Activated CD4-positive, alpha-beta T cell treated with anti-CD3 and anti-CD28 coated beads, Interleukin-2, amount 50 U/mL, for 48 hours (primary cell): ENCODE results near the gene DCAF17.
A peak's percentile ranks its signal among the peaks of the same experiment; 100 is the strongest.
"Not testable (repeated sequence)": the region's sequence is repeated elsewhere in the genome, so short reads cannot be mapped to it uniquely, and the experiment has no call there.

Experiments used
- DNase-seq, 2 experiments: peaks; one replicate each; pipeline ENCODE4 v3.0.0-alpha.2; 2020

The DCAF17 gene

DNA sequence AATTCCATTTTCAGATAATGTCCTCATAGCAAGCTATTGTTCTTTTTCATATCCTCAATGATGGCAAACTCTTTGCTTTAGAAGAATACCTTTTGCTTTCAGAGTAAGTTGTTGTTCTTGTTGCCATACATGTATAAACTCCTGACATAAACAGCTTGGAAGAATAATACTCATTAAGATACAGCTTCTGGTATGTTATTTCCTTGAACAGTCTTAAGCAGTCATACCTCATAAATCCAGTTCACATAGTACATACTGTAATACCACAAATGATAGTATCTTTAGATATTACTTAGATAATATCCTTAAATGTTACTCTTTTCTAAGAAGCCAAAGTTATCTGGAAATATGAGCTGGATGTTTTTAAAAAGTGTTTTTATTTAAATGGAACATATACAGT, 23.4 kb upstream of the DCAF17 start:
- DNase-seq = no peak

DNA sequence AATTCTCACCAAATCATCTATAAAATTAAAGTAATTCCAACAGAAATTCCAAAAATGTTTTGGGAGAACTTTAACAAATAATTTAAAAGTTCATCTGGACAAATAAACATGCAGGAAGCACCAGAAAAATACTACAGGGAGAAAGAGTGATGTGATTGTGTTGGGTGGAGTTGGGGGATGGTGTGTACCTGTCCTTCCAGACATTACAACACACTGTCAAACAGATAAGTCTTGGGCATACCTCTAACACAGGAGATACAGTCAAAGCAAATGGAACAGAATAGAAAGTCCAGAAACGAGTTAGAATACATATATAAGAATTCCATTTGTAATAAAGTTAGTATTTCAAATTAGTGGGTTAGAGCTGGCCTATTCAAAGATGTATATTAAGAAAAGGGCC, 22.8 kb upstream of the DCAF17 start:
- DNase-seq = no peak

DNA sequence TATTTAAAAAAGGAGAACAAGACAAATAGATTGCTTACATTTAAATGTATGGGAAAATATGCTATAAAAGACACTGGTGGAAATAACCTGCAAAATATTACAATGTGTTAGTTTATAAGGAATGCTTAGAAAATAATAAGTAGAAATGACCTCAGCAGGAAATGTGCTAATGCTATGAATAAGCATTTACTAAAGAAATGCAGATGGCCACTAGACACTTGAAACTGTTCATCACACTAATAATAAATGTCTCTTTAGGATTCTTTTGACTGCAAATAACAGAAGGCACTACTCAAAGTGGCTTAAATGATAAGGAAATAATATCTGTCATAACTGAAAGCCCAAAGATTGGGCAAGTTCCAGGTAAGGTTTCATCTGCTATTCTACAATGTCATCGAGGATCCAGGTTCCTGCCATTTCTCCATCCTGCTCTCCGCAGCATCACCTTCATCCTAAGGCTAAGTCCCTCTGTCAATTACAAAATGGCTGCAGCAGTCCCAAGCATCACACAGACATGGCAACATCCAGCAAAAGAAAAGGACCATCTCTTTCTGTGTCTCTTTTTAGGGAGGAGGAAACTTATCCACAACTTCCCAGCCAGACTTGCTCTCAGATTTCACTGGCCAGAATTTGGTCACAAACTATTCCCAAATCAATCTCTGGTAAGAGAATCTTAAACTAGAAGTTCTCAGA, 22.1 kb upstream of the DCAF17 start:
- no peak for DNase-seq

DNA sequence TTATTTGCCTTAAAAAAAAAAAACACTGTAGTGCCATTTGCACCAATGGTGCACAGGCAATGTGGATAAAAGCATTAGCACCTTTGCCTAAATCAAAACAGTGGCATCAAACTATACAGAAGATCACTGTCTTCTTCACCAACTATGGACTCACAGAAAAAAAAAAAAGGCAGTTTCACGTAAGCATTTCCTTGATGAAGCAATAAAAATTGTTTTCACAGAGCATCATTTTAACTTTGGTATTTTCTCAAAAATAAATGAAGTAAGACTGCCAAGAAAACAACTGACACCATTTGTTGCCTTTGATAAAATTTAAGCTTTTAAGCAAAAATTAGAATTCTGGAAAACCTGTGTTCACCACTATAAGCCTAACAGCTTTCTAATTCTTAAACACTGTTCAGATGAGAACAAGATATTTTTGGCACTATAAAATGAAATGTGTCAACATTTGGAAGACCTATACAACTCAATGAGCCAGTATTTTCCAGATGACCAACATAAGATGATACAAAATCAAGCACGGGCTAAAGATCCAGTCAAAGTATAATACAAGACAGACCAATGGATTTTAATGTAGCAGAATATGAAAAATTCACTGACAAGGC, 21.4 kb upstream of the DCAF17 start:
- no peak for DNase-seq

DNA sequence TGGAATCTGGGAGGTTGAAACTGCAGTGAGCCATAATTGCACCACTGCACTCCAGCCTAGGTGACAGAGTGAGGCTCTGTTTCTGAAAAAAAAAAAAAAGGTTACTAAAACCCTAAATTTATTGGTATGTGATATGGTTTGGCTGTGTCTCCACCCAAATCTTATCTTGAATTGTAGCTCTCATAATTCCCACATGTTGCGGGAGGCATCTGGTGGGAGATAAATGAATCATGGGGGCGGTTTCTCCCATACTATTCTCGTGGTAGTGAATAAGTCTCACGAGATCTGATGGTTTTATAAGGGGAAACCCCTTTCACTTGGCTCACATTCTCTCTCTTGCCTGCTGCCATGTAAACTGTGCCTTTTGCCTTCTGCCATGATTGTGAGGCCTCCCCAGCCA, 19.4 kb upstream of the DCAF17 start:
- peak in 1 of 2 experiments; percentile 16 for DNase-seq

DNA sequence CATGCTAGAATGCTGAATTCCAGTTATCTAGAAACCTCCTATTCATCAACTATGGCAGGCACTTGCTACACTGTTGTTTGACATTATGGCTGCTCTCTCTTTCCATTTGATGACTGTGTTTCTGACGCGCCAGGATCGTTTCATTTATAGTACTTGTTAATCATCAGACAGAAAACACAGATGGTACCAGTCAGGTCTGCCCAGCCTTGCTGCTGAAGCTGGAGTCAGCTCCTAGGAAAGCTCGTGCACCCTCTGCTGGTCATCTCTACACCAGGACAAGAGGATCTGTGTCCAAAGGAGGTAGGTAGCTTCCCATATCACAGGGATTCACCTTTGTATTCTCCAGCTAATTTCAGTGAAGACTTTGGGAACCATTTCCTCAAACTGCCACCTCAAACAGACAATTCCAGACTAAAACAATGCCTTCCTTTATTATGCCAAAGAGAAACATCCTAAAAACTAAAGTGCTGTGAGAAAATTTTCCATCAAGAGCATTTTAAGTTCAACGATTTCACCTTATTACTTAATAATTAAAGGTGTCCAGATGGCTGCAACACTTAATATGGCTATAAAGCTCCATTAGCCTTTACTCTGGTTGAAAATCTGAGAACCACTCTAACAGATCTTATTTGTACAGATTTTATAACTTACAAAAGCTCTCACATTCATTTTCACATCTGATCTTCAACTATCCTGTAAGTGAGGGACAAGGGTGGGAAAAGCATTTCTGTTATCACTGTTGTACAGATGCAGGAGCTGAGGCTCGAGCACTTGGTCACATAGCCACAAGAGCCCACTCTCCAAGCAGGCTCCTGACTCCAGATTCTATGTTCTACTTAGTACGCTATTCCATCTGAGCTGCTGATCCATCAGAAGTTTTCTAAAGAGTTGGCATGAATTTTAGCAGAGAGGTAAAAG, 17.8 kb upstream of the DCAF17 start:
- DNase-seq = peak; percentile 86 to 90

DNA sequence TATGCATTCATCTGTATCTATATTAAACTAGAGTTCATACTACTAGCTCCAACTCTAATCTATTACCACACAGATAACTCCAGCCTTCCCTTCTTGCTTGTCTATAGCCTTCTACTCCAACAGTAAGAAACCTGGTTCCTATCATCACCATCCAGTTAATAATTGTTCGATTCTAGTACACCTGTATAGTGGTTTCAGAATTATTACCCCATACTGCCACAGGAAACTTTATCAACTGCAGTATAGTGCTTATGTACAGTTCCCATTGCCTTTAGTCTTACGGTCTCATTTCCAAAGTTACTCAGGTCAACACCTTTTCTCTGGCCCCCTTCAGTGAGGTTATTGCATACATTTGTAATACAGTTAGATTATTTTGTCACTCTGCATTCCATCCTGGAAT, 14.7 kb upstream of the DCAF17 start:
- no peak for DNase-seq

DNA sequence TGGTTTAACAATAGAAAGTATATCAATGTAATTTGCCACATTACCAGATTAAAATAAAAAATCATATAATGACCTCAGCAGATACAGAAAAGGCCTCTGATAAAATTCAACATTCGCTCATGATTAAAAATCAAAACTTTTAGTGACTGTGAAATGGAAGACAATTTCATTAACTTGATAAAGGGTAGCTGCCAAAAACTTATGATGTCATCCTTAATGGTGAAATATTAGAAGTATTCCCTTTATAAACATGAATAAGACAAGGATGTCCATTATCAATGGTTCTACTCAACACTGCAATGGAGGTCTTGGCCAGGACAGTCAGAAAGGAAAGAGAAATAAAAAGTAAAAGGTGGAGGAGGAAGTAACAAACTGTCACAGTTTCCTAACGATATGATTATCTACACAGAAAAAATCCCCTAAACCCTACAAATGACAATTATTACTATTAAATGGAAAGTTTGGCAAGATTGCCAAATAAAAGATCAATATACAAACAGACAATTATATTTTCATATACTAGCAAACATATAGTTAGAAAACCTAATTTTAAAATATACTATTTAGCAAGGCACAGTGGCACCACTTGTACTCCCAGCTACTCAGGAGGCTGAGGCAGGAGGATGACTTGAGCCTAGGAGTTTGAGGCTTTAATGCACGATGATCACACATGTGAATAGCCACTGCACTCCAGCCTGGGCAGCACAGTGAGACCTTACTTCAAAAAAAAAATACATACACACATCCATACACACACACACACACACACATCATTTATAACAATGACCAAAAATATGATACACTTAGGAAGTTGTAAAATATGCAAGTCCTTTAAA, 13.1 kb upstream of the DCAF17 start:
- no peak for DNase-seq

DNA sequence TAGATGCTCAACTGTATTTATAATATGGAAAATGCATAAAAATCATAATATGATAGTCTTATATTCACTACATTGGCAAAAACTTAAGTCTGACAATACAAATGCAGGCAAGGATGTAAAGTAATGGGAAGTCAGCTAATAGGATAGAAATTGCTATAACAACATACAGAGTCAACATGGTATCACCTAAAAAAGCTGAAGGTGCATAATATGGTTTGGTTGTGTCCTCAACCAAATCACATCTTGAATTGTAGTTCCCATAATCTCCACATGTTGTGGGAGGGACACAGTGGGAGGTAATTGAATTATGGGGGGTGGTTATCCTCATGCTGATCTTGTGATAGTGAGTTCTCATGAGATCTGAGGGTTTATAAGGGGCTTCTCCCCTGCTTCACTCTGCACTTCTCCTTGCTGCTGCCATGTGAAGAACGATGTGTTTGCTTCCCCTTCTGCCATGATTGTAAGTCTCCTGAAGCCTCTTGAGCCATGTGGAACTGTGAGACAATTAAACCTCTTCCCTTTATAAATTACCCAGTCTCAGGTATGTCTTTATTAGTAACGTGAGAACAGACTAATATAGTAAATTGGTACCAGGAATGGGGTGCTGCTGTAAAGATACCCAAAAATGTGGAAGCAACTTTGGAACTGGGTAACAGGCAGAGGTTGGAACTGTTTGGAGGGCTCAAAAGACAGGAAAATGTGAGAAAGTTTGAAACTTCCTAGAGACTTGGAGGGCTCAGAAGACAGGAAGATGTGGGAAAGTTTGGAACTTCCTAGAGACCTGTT, 11.1 kb upstream of the DCAF17 start:
- DNase-seq = not testable (repeated sequence)

DNA sequence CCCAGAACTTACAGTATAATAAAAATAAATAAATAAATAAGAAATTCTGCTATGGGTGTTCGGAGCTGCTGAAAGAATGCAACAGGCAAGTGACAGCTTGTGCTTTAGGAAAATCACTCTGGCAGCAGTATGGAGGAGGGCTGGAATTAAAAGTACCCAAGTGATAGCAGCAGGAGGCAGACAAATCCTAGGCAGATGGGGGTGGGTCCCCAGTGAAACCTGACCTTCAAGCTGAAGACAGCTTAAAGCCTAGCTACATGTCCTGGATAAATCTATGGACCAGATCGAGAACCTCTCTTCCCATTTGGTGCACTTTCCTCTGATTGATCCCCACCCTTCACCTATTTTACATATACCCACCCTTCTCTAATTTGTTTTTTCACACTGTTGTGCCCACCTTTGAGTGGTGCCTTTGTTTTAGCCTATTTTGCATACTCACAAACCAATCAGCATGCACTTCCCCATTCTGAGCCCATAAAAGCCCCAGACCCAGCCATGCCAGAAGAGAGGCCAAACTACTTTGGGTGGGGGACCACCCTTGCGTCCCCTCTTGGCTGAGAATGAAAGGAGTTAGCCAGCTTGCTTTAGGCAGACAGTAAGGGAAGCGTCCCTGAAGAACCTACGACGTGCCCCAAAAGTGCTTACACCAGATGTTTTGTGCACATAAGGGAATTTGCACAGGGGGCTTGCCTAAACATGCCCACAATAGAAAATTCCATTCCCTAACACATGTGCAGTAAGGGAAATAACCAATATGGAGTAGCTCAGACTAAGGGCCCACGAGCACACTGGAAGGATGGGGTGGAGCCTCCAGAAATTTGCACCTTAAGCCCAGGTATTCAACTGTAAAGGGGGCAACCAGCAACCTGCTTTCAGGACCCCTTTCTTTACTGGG, 3.3 kb upstream of the DCAF17 start:
- no peak for DNase-seq

DNA sequence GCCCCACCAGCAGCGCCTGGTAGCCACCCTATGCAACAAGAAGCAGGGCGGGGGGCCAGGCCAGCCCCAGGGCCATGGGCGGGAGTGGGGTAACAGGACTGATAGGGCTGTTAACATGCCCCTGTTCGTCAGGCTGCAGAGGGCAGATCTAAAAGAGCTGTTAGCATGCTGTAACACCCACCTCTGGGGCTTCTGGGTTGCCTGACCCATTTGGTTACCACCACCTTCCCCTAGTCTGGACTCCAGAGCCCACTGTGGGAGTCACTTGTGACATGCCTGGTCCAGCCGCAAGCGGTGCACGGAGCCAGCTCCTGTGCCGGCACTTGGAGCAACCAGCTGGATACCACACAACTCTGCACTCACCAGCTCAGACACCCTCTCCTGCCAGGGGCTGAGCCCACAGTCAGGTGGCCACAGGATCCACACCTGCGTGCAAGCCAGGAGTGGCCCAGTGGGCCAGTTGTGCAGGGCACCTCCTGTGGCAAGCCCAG, 2.3 kb upstream of the DCAF17 start:
- DNase-seq = no peak

DNA sequence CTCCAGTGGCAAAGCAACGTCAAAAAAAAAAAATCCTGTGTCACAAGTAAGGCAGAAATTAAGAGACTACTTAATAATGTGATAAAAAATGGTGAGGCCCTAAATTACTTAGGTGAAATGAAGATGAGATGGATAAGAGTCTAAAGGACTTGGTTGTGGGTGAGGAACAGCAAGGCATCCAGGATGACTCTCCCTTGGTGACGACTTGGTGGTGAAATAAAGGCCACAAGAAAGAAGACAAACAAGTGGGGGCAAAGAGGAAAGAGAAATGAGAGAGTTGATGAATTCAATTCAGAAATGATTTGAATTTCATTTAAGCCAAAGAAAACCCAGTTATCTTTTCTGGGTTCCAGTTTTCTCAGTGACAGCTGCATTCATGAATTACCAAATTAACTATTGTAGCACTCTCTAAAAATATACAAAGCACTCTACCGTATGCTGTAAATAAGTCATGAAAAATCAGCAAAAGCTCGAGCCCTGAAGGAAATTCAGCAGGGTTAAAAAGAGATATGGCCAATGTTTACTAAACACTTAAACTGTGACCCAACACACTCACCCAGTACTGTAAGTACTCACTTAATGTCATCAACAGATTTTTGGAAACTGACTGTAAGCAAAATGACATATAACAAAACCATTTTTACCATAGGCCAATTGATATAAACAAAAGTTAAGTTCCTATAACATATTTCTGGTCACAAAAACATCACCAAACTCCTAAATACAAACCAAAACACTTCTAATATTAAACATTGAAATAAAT, 1.6 kb upstream of the DCAF17 start:
- no peak for DNase-seq

DNA sequence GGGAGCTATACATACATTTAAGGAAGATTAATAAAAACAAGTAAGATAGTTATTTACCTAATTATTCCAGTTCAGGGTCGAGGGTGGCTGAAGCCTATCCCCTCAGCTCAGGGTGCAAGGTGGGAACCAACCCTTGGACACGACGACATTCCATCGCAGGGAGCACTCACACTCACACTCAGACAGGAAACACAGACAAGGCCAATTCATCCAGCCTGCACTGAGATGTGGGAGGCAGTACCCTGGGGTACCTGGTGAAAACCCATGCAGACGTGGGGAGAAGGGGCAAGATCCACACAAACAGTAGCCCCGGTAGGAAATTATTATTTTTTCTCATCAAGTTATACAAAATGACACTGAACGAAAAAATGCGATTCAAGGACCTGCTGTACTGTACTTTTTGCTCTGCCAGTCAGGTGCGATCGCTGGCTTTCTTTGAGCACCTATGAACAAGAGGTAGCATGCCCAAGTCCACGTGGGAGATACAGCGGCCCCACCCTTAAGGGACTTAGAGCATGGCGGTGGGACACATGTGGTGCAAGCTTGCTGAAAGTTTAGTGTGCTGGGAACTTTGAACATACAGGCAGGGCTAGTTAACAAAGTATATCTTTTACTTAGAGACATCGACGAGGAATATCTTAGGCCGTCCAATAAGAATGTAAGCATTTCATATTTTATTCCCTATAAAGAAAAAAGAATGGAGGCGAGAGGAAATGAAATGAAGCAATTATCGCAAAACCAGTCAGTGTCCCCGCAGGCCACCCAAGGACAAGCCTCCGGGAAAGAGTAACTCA, 860 bp upstream of the DCAF17 start:
- peak; percentile 51 to 57 for DNase-seq

DNA sequence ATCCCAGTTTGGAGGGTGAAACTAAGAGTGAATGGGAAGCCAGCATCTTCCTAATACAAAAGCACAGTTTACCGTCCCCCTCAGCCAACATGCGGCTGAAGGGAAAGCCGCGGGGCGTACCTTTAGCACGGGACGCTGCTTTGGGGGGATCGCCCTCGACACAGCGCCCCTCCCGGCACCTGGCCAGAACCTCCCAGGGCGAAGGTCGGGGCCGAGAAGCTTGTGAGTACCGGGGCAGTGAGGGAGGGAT, 338 bp upstream of the DCAF17 start, which contains the start of gene METTL8:
Gene METTL8, minus strand, starts transcription at position 228 of the 250 bp plus-strand sequence. CDS start 41,805 bp downstream, outside the sequence.
- no peak for DNase-seq

DNA sequence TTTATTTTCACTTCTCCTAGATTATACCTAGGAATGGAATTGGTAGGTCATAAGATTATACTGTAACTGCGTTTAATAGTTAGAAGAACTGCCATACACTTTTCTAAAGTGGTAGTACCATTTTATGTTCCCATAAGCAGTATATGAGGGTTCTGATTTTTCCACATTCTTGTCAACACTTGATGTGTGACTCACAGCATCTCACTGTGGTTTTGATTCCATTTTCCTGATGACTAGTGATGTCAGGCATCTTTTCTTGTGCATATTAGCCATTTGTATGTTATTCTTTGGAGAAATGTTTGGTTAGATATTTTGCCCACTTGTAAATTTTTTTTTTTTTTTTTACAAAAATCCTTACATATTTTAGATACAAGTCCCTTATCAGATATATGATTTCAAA, 2.3 kb downstream of the DCAF17 start:
- DNase-seq = no peak

DNA sequence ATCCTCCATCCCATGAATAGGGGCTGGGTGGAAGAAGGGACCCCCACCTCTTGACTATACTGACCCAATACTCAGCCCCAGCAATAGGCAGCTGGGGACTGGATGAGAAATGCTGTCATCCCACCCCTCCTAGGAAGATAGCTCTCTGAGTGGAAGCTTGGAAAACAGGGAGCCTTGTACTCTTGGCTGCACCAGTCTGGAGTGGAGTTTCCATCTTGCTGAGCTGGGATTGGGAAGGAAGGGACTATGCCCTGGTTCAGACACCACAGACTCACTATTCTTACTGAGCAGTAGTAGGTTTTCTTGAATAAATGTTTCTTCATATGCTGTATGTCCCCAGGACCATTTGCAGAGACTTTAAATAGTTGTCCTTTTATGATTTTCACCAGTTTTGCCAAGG, 7.4 kb downstream of the DCAF17 start:
- no peak for DNase-seq

DNA sequence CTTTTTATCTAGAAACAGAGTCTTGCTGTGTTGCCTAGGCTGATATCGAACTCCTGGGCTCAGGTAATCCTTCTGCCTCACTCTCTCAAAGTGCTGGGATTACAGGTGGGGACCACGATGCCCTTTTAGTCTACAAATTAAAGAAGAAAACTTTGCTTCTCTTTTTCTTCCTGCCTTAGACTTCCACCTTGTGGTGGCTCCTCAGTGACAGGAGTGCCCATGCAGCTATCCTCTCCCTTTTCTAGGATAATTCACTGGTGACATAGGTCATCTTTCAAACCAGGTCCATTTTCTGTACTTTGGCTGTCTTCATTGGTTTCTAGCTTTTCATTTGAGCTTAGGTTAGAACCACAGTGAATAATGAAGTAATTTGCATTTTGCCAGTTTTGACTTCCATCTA, 13.6 kb downstream of the DCAF17 start:
- DNase-seq = no peak

DNA sequence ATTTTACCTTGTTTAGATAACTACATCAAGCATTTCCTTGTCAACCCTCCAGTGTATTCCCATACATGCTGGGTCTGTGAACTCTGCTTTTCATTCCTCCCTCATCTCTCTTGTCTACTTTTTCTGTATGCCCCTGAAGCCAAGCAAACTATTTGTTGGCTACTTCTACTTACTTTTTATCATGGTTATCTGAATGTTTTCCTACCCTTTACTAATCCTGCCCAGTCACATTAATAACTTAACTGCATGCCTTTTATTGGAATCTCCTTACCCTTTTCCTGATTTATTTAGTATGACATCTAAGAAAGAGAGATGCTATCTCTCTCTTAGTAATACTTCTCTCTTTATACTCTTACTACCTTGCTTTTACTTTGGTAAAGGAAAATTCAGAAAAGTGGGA, 17.0 kb downstream of the DCAF17 start:
- DNase-seq = no peak

DNA sequence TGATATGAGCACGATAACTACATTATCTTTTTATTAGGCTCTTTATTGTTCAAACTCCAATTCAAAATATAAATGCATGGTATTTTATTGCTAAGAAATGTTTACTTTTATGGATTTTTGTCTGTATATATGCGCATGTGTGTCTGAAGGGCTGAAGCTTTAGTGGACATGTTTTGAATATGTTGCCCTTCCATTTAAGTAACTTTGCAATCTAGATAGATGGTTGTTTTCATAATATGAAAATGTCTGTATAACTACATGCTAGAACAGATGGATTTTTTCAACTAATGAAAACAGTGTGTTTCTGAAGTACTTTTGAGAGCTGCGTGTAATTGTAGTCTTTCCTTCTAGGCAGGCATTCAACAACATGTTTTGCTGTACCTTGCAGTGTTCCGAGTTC, 18.7 kb downstream of the DCAF17 start:
- no peak for DNase-seq
